Smooth muscle cell (in vitro differentiated cells): ENCODE data around the gene SCGB1A1. TPM values are rescaled to one million over a fixed set of nuclear protein-coding genes. Genes with fewer than 3 reads are reported as not detected.

Experiments used
- DNase-seq: peaks from one replicate; lab custom pipeline; 2025; ENCODE audit not compliant: unreplicated experiment; lab: John Stamatoyannopoulos, UW
- H2AFZ ChIP-seq: fragments of 200-600 bp; sonication (generic); 2 replicates; pipeline ENCODE4 v1.6.0; 2016; ENCODE audit warnings: antibody characterized with exemption, low read depth, mild to moderate bottlenecking
- H3F3A ChIP-seq: fragments of 200-600 bp; sonication (generic); 2 replicates; pipeline ENCODE4 v1.6.0; 2017; ENCODE audit warnings: antibody characterized with exemption, low read depth
- H3K27ac ChIP-seq: fragments of 200-600 bp; sonication (generic); 2 replicates; pipeline ENCODE4 v1.5.1; 2016; ENCODE audit warnings: low read depth, mild to moderate bottlenecking
- H3K27me3 ChIP-seq: fragments of 200-600 bp; sonication (generic); 2 replicates; pipeline ENCODE4 v1.6.1; 2016; ENCODE audit warnings: low read depth, mild to moderate bottlenecking
- H3K36me3 ChIP-seq: fragments of 200-600 bp; sonication (generic); 2 replicates; pipeline ENCODE4 v1.5.1; 2016; ENCODE audit warnings: low read depth
- H3K4me1 ChIP-seq: fragments of 200-600 bp; sonication (generic); 2 replicates; pipeline ENCODE4 v1.5.1; 2016; ENCODE audit warnings: low read depth
- H3K4me2 ChIP-seq: fragments of 200-600 bp; sonication (generic); 2 replicates; pipeline ENCODE4 v1.6.0; 2016; ENCODE audit warnings: mild to moderate bottlenecking
- H3K4me3 ChIP-seq: fragments of 200-600 bp; sonication (generic); 2 replicates; pipeline ENCODE4 v1.5.1; 2016; ENCODE audit warnings: mild to moderate bottlenecking
- H3K79me2 ChIP-seq: fragments of 200-600 bp; sonication (generic); 2 replicates; pipeline ENCODE4 v1.6.0; 2016; ENCODE audit warnings: low read depth, mild to moderate bottlenecking
- H3K9ac ChIP-seq: fragments of 200-600 bp; sonication (generic); 2 replicates; pipeline ENCODE4 v1.6.0; 2016; ENCODE audit warnings: low read depth
- H3K9me3 ChIP-seq: fragments of 200-600 bp; sonication (generic); replicated peaks from 2 replicates; pipeline ENCODE4 v1.5.1; 2016; ENCODE audit warnings: low read depth
- H4K20me1 ChIP-seq: fragments of 200-600 bp; sonication (generic); 2 replicates; pipeline ENCODE4 v1.6.0; 2016; ENCODE audit warnings: low read depth
- CTCF ChIP-seq: fragments of 200-600 bp; sonication (generic); IDR thresholded peaks from 2 replicates; pipeline ENCODE4 v1.5.1; 2017; ENCODE audit warnings: borderline replicate concordance, mild to moderate bottlenecking, antibody characterized with exemption; ENCODE audit not compliant: insufficient read depth, poor library complexity, severe bottlenecking
- WGBS: methylation state at CpG from one replicate; pipeline ENCODE4 v1.1.7; 2016; ENCODE audit warnings: low lambda C conversion rate; 5-methylcytosine and 5-hydroxymethylcytosine counted together
- polyA plus RNA-seq: library from polyadenylated mRNA; unstranded; fragments of >200 nt; fragmentation: Nextera tagmentation; extraction: Ambion mirVana; gene quantifications from 2 replicates; pipeline ENCODE4 v1.2.1, GENCODE V29; 2016
- total RNA-seq: library from RNA; depleted of rRNA; stranded (reverse); fragments of >200 nt; gene quantifications from 2 replicates; pipeline ENCODE4 v1.2.3, GENCODE V29; 2014

SCGB1A1 gene
- total and polyA plus RNA-seq, 2 experiments from 2014 or later = not detected

GRCh38 chr11:62443390-62444235 is 24.8 kb downstream of the SCGB1A1 start:
- H3K27me3 ChIP-seq = no peaks in the 10 kb centered on the region
- H3K27ac ChIP-seq = no peak overlapping the region
- WGBS = 95% methylated on average over 17 of the region's 17 CpGs
- H2AFZ ChIP-seq = no peak overlapping the region
- no peak overlapping the region for H3K4me2 ChIP-seq
- no peak overlapping the region for H3K4me3 ChIP-seq
- H4K20me1 ChIP-seq = no peaks in the 10 kb centered on the region
- no peak for DNase-seq
- no peaks in the 10 kb centered on the region for H3K36me3 ChIP-seq
- no peak for TF ChIP-seq CTCF
- no peaks in the 10 kb centered on the region for H3F3A ChIP-seq
- no peaks in the 10 kb centered on the region for H3K4me1 ChIP-seq
- H3K9me3 ChIP-seq = no peaks in the 10 kb centered on the region
- no peaks in the 10 kb centered on the region for H3K79me2 ChIP-seq
- H3K9ac ChIP-seq = no peak overlapping the region

GRCh38 chr11:62444236-62444833 is 25.5 kb downstream of the SCGB1A1 start:
- no peak overlapping the region for H2AFZ ChIP-seq
- H3K27ac ChIP-seq = no peak overlapping the region
- H3K4me3 ChIP-seq = no peak overlapping the region
- no peak for DNase-seq
- no peaks in the 10 kb centered on the region for H3F3A ChIP-seq
- H3K27me3 ChIP-seq = no peaks in the 10 kb centered on the region
- no peaks in the 10 kb centered on the region for H3K9me3 ChIP-seq
- no peak overlapping the region for H3K4me2 ChIP-seq
- no peaks in the 10 kb centered on the region for H3K4me1 ChIP-seq
- H3K36me3 ChIP-seq = no peaks in the 10 kb centered on the region
- H3K9ac ChIP-seq = no peak overlapping the region
- WGBS = 84% methylated on average over 23 of the region's 23 CpGs
- TF ChIP-seq CTCF = no peak
- no peaks in the 10 kb centered on the region for H4K20me1 ChIP-seq
- no peaks in the 10 kb centered on the region for H3K79me2 ChIP-seq

GRCh38 chr11:62444835-62445234 is 26.0 kb downstream of the SCGB1A1 start:
- Histone ChIP-seq H3F3A (no peaks in the 10 kb centered on the region), H3K4me3 (no peak overlapping the region), H3K4me2 (no peak overlapping the region), H3K4me1 (no peaks in the 10 kb centered on the region), H3K27ac (no peak overlapping the region), H3K36me3 (no peaks in the 10 kb centered on the region), H3K9ac (no peak overlapping the region), H4K20me1 (no peaks in the 10 kb centered on the region), H3K27me3 (no peaks in the 10 kb centered on the region), H2AFZ (no peak overlapping the region), H3K9me3 (no peaks in the 10 kb centered on the region), H3K79me2 (no peaks in the 10 kb centered on the region)
- DNase-seq = no peak
- 91% methylated on average over 9 of the region's 9 CpGs for WGBS
- TF ChIP-seq CTCF = no peak

GRCh38 chr11:62445314-62445740 is 26.5 kb downstream of the SCGB1A1 start:
- no peak overlapping the region for H3K4me3 ChIP-seq
- TF ChIP-seq CTCF = no peak
- no peak for DNase-seq
- no peak overlapping the region for H3K4me2 ChIP-seq
- H3F3A ChIP-seq = no peaks in the 10 kb centered on the region
- 95% methylated on average over 5 of the region's 5 CpGs for WGBS
- no peaks in the 10 kb centered on the region for H3K79me2 ChIP-seq
- no peaks in the 10 kb centered on the region for H3K36me3 ChIP-seq
- H3K9me3 ChIP-seq = no peaks in the 10 kb centered on the region
- H3K9ac ChIP-seq = no peak overlapping the region
- no peak overlapping the region for H2AFZ ChIP-seq
- H4K20me1 ChIP-seq = no peaks in the 10 kb centered on the region
- H3K27ac ChIP-seq = no peak overlapping the region
- no peaks in the 10 kb centered on the region for H3K27me3 ChIP-seq
- H3K4me1 ChIP-seq = no peaks in the 10 kb centered on the region
